Measurements from ENCODE around the gene CEND1. TPM values are rescaled to one million over a fixed set of nuclear protein-coding genes. Genes with fewer than 3 reads are reported as not detected.

CEND1 gene
- total and polyA plus RNA-seq, 2 of the 13 experiments (the other 11 are each of a cell fraction or from before 2014, with no cell fraction given) = not detected

- TF ChIP-seq MYC (CRISPR knock-in tag; IDR thresholded peaks at IDR 0.05; ENCODE audit: borderline replicate concordance) (no peak; the same call in 1 of the 2 replicates), ZNF496 (CRISPR knock-in tag; IDR thresholded peaks at IDR 0.05; ENCODE audit: insufficient replicate concordance) (no peak), ARHGAP35 (CRISPR knock-in tag; IDR thresholded peaks at IDR 0.05; ENCODE audit: borderline replicate concordance) (0 out of 2 replicates have a peak, but pooled peaks have one; percentile 45), ZNF678 (CRISPR knock-in tag; IDR thresholded peaks at IDR 0.05) (no peak), ZNF333 (CRISPR knock-in tag; IDR thresholded peaks at IDR 0.05; ENCODE audit: borderline replicate concordance) (peak; percentile 73; the same call in 1 of the 2 replicates), RXRB (CRISPR knock-in tag; IDR thresholded peaks at IDR 0.05; ENCODE audit: borderline replicate concordance) (no peak), KLF15 (CRISPR knock-in tag; IDR thresholded peaks at IDR 0.05; ENCODE audit: borderline replicate concordance) (no peak), CEBPB (IDR thresholded peaks at IDR 0.05; ENCODE audit: borderline replicate concordance, low read depth, low read length) (no peak), PATZ1 (CRISPR knock-in tag; IDR thresholded peaks at IDR 0.05) (peak; percentile 62), TFAP4 (IDR thresholded peaks at IDR 0.05; ENCODE audit: borderline replicate concordance, low read depth) (no peak)
These were observed 42.7 kb upstream of the CEND1 start, which contains the start of gene CD151 (continued) for GRCh38 chr11:832529-833113.

All from HepG2 (cell line).